CD14-positive monocyte (primary cell): ENCODE results near the gene SRD5A1. TPM values are rescaled to one million over a fixed set of nuclear protein-coding genes. Genes with fewer than 3 reads are reported as not detected.

Experiments
- DNase-seq, 3 donors: peaks; one replicate each; pipeline ENCODE4 v3.0.0-alpha.2; 2011 to 2022
- H2AFZ ChIP-seq: 2 replicates; pipeline ENCODE4 v1.6.0; 2012; ENCODE audit warnings: mild to moderate bottlenecking, low read depth, low read length, inconsistent platforms; ENCODE audit not compliant: insufficient read depth, poor library complexity, severe bottlenecking
- H3K27ac ChIP-seq, 2 donors: 1 replicate in 1 of 2; 2 replicates in 1 of 2; pipeline ENCODE4 v1.5.1; 2012 to 2013; ENCODE audit warnings: low read length in 2 of 2, control low read depth in 1 of 2, inconsistent platforms in 1 of 2, low read depth in 1 of 2, mild to moderate bottlenecking in 1 of 2
- H3K27me3 ChIP-seq, 2 donors: one replicate each; pipeline versions ENCODE4 v1.6.0 to v1.6.1; 2011 to 2013; ENCODE audit warnings: low read length in 2 of 2; ENCODE audit not compliant: control insufficient read depth in 2 of 2, insufficient read depth in 2 of 2
- H3K36me3 ChIP-seq, 2 donors: replicated peaks in 1 of 2; 1 replicate in 1 of 2; 2 replicates in 1 of 2; pipeline versions ENCODE4 v1.5.1 to v1.6.1; 2012 to 2013; ENCODE audit warnings: low read length in 2 of 2, control low read depth in 1 of 2, inconsistent platforms in 1 of 2, mild to moderate bottlenecking in 1 of 2; ENCODE audit not compliant: insufficient read depth in 2 of 2, control insufficient read depth in 1 of 2
- H3K4me1 ChIP-seq, 2 donors: 1 replicate in 1 of 2; 2 replicates in 1 of 2; pipeline versions ENCODE4 v1.5.1 to v1.6.1; 2012 to 2013; ENCODE audit warnings: low read length in 2 of 2, control low read depth in 1 of 2, inconsistent platforms in 1 of 2, mild to moderate bottlenecking in 1 of 2, moderate library complexity in 1 of 2; ENCODE audit not compliant: insufficient read depth in 2 of 2, control insufficient read depth in 1 of 2
- H3K4me2 ChIP-seq: replicated peaks from 2 replicates; pipeline ENCODE3; 2012; ENCODE audit warnings: low read length, moderate library complexity, mild to moderate bottlenecking; ENCODE audit not compliant: poor library complexity, severe bottlenecking; ENCODE audit errors: extremely low read depth
- H3K4me3 ChIP-seq, 3 experiments: fragments of 200-600 bp in 1 of 3; sonication (generic) in 1 of 3; replicated peaks in 1 of 3; 1 replicate in 2 of 3; 2 replicates in 1 of 3; pipeline ENCODE4 v1.5.1; 2011 to 2013; ENCODE audit warnings: low read length in 3 of 3, mild to moderate bottlenecking in 3 of 3, control low read depth in 2 of 3, low read depth in 2 of 3, inconsistent platforms in 1 of 3, moderate library complexity in 1 of 3
- H3K79me2 ChIP-seq: 2 replicates; pipeline ENCODE4 v1.6.0; 2012; ENCODE audit warnings: mild to moderate bottlenecking, control low read depth, inconsistent platforms, low read length, moderate library complexity; ENCODE audit not compliant: insufficient read depth
- H3K9ac ChIP-seq: 2 replicates; pipeline ENCODE4 v1.6.0; 2017; ENCODE audit warnings: low read length, mild to moderate bottlenecking; ENCODE audit not compliant: insufficient read depth, poor library complexity, severe bottlenecking
- H3K9me3 ChIP-seq, 2 donors: replicated peaks in 1 of 2; 1 replicate in 1 of 2; 2 replicates in 1 of 2; pipeline versions ENCODE4 v1.5.1 to v1.6.1; 2012 to 2013; ENCODE audit warnings: low read length in 2 of 2, control low read depth in 1 of 2; ENCODE audit not compliant: control insufficient read depth in 1 of 2, insufficient read depth in 1 of 2
- H4K20me1 ChIP-seq: 2 replicates; pipeline ENCODE4 v1.6.0; 2012; ENCODE audit warnings: mild to moderate bottlenecking, low read length, control low read depth, moderate library complexity; ENCODE audit not compliant: insufficient read depth
- H3K27ac Mint-ChIP-seq, 7 donors: one replicate each; pipeline ENCODE4 v1.8.0; 2020; ENCODE audit warnings: mild to moderate bottlenecking in 7 of 7, mixed read lengths in 7 of 7, moderate library complexity in 6 of 7, inconsistent platforms in 2 of 7
- H3K27me3 Mint-ChIP-seq, 3 donors: one replicate each; pipeline ENCODE4 v1.8.0; 2021 to 2022; ENCODE audit warnings: low read depth in 3 of 3, mild to moderate bottlenecking in 3 of 3, mixed read lengths in 3 of 3, moderate library complexity in 3 of 3, inconsistent platforms in 1 of 3
- H3K36me3 Mint-ChIP-seq, 2 donors: one replicate each; pipeline ENCODE4 v1.8.0; 2020; ENCODE audit warnings: mixed read lengths in 2 of 2, inconsistent platforms in 1 of 2, mild to moderate bottlenecking in 1 of 2
- H3K4me1 Mint-ChIP-seq: one replicate; pipeline ENCODE4 v1.8.0; 2020; ENCODE audit warnings: mild to moderate bottlenecking, mixed read lengths
- H3K4me3 Mint-ChIP-seq, 2 donors: one replicate each; pipeline ENCODE4 v1.8.0; 2020; ENCODE audit warnings: mild to moderate bottlenecking in 2 of 2, mixed read lengths in 2 of 2, moderate library complexity in 1 of 2
- H3K9me3 Mint-ChIP-seq, 7 donors: one replicate each; pipeline ENCODE4 v1.8.0; 2020 to 2022; ENCODE audit warnings: mixed read lengths in 7 of 7, mild to moderate bottlenecking in 6 of 7, moderate library complexity in 6 of 7, inconsistent platforms in 2 of 7
- WGBS: methylation state at CpG from one replicate; pipeline ENCODE4 v1.1.5; 2013; ENCODE audit warnings: missing lambda C conversion rate; ENCODE audit not compliant: insufficient coverage; 5-methylcytosine and 5-hydroxymethylcytosine counted together
- intact Hi-C, 2 donors: fragments of 100-400 bp; cut with micrococcal nuclease; formaldehyde crosslinking; loops; one replicate each; pipeline versions ENCODE4 v1.15.0 to v1.15.1; 2023
- polyA plus RNA-seq, 3 donors: library from polyadenylated mRNA; depleted of rRNA in 1 of 3; unstranded in 2 of 3; stranded (reverse) in 1 of 3; fragments of 300-500 nt in 2 of 3; fragments of >200 nt in 1 of 3; fragmentation: Illumina TruSeq in 2 of 3; gene quantifications; 1 replicate in 2 of 3; 2 replicates in 1 of 3; pipeline ENCODE4 v1.2.3, GENCODE V29; 2012 to 2021
- TF ChIP-seq, protein P1 (sequence below): fragments of 200-600 bp; IDR thresholded peaks from one replicate; pipeline ENCODE4 v1.8.0; 2022; ENCODE audit warnings: antibody characterized with exemption, mild to moderate bottlenecking

SRD5A1 gene
- polyA plus RNA-seq, 3 donors = 21.2 to 34.7 (median 26.0) TPM

DNA sequence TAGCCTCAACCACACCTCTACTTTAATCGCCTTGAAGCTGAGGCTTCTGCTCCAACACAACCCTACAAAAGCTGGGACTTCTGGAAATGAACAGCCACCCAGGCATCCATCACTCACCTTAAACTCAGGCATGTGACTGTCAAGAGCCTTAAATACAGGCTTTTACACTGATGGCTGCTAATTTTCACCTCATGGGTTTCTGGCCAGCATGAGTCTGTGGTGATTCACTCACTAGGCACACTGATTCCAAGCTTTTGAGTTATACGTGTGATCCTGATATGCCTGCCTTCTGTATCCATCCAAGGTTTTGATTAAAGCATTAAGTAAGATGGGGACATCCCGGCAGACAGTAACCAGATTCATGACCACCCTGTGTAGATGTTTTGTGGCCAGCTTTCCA lies 9.3 kb upstream of the SRD5A1 start:
- Histone ChIP-seq H3K9me3 (peaks cover 6 to 19% of the 10 kb centered on the region in 2 donors), H3K4me2 (no peak overlapping the region), H3K9ac (no peak overlapping the region), H3K27ac (no peak overlapping the region), H3K36me3 (peaks cover 84 to 100% of the 10 kb centered on the region in 2 donors), H3K79me2 (peaks cover 73% of the 10 kb centered on the region), H3K4me3 (no peak overlapping the region), H2AFZ (no peak overlapping the region), H3K4me1 (no peaks in the 10 kb centered on the region), H4K20me1 (peaks cover 85% of the 10 kb centered on the region), H3K27me3 (no peaks in the 10 kb centered on the region)
- no peak overlapping the region for H3K4me3 Mint-ChIP-seq
- TF ChIP-seq, protein P1, sequence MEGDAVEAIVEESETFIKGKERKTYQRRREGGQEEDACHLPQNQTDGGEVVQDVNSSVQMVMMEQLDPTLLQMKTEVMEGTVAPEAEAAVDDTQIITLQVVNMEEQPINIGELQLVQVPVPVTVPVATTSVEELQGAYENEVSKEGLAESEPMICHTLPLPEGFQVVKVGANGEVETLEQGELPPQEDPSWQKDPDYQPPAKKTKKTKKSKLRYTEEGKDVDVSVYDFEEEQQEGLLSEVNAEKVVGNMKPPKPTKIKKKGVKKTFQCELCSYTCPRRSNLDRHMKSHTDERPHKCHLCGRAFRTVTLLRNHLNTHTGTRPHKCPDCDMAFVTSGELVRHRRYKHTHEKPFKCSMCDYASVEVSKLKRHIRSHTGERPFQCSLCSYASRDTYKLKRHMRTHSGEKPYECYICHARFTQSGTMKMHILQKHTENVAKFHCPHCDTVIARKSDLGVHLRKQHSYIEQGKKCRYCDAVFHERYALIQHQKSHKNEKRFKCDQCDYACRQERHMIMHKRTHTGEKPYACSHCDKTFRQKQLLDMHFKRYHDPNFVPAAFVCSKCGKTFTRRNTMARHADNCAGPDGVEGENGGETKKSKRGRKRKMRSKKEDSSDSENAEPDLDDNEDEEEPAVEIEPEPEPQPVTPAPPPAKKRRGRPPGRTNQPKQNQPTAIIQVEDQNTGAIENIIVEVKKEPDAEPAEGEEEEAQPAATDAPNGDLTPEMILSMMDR = no peak
- peak overlapping the region in 1 of 7 donors; percentile 1 for H3K27ac Mint-ChIP-seq
- DNase-seq = no peak
- 100% methylated on average over 2 of the region's 3 CpGs for WGBS
- peaks cover 8 to 20% (median 9%) of the 10 kb centered on the region in 7 donors for H3K9me3 Mint-ChIP-seq
- peaks cover 82 to 89% of the 10 kb centered on the region in 2 donors for H3K36me3 Mint-ChIP-seq
- H3K4me1 Mint-ChIP-seq = no peaks in the 10 kb centered on the region
- peaks cover 0 to 2% (median 0%) of the 10 kb centered on the region in 3 donors for H3K27me3 Mint-ChIP-seq
- intact Hi-C loops = no loop called here

DNA sequence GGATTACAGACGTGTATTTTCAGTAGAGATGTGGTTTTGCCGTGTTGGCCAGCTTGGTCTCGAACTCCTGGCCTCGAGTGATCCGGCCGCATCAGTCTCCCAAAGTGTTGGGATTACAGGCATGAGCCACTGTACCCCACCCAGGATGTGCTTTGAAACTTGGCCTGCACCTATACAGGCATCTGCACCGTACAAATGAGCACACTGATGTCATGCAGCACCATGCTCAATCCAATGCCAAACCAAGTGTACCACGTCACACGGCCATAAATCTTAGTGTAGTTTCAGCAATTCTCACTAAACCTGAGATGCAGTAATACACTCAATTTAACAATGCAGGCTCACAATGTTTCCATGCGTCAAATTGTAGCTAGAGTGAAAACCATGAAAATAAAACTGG lies 6.7 kb upstream of the SRD5A1 start:
- WGBS = 100% methylated on average over 8 of the region's 10 CpGs
- Histone ChIP-seq H3K27ac (no peak overlapping the region), H3K4me3 (no peak overlapping the region), H3K9me3 (peaks cover 6 to 19% of the 10 kb centered on the region in 2 donors), H3K79me2 (peaks cover 92% of the 10 kb centered on the region), H3K4me1 (peaks cover 2 to 7% of the 10 kb centered on the region in 2 donors), H3K9ac (no peak overlapping the region), H3K36me3 (peaks cover 80 to 100% of the 10 kb centered on the region in 2 donors), H3K4me2 (no peak overlapping the region), H4K20me1 (peaks cover 97% of the 10 kb centered on the region), H2AFZ (no peak overlapping the region), H3K27me3 (no peaks in the 10 kb centered on the region)
- TF ChIP-seq, protein P1 = no peak
- Mint-ChIP-seq H3K4me1 (peaks cover 8% of the 10 kb centered on the region), H3K27me3 (peaks cover 0 to 2% (median 0%) of the 10 kb centered on the region in 3 donors), H3K27ac (no peak overlapping the region), H3K4me3 (no peak overlapping the region), H3K36me3 (peaks cover 86 to 90% of the 10 kb centered on the region in 2 donors), H3K9me3 (peaks cover 8 to 20% (median 9%) of the 10 kb centered on the region in 7 donors)
- DNase-seq = no peak
- intact Hi-C loops = no loop called here
